Measurements from ENCODE around the gene GALNTL6. TPM values are rescaled to one million over a fixed set of nuclear protein-coding genes. Genes with fewer than 3 reads are reported as not detected.

Gene GALNTL6
- total RNA-seq, 1 experiment from 2014 or later: not detected

GRCh38 chr4:172601195-172601594 lies 788.0 kb downstream of the GALNTL6 start:
- H3K4me3 ChIP-seq (replicated peaks in 1 of 2; ENCODE audit: low read depth in 1 of 2, low read length in 2 of 2): no peak overlapping the region
- no peak overlapping the region for H3K4me2 ChIP-seq (ENCODE audit: low read length)
- TF ChIP-seq YY1 (IDR thresholded peaks at IDR 0.05; ENCODE audit: extremely low read depth, insufficient replicate concordance, low read depth, low read length): no peak
- TF ChIP-seq TCF7L2 (IDR thresholded peaks at IDR 0.05; ENCODE audit: borderline replicate concordance, extremely low read depth, insufficient read depth, insufficient read length): no peak
- no peak for TF ChIP-seq CEBPB (IDR thresholded peaks at IDR 0.05; ENCODE audit: low read depth)
- no peak for TF ChIP-seq EGR1 (IDR thresholded peaks at IDR 0.05; ENCODE audit: low read depth)
- TF ChIP-seq EZH2 (IDR thresholded peaks at IDR 0.05): no peak
- no peaks in the 10 kb centered on the region for H3K27me3 ChIP-seq (ENCODE audit: insufficient read depth, low read length)
- peak overlapping the region; percentile 11 for H2AFZ ChIP-seq (ENCODE audit: low read depth, low read length, poor library complexity, severe bottlenecking)
- no peaks in the 10 kb centered on the region for H3K4me1 ChIP-seq (ENCODE audit: control insufficient read depth in 1 of 2, insufficient read depth in 2 of 2, low read length in 2 of 2)
- intact Hi-C loops (cut with micrococcal nuclease): no loop called here
- H3K9me2 ChIP-seq (ENCODE audit: insufficient read depth): no peaks in the 10 kb centered on the region; the same call in 1 of the 2 replicates
- no peaks in the 10 kb centered on the region for H3K36me3 ChIP-seq (ENCODE audit: control insufficient read depth in 1 of 2, insufficient read depth in 2 of 2, low read length in 2 of 2)
- H3K9me3 ChIP-seq (ENCODE audit: control insufficient read depth in 1 of 2, insufficient read depth in 1 of 2, low read depth in 1 of 2, low read length in 2 of 2): no peaks in the 10 kb centered on the region
- POLR2A ChIA-PET: no interaction called here
- BruUV-seq (replicated peaks): no TSS peak
- H4K20me1 ChIP-seq (ENCODE audit: insufficient read depth): no peaks in the 10 kb centered on the region
- ATAC-seq (no peak), DNase-seq (ENCODE audit: low read depth, low spot score) (no peak)
- no peak overlapping the region for H3K9ac ChIP-seq (ENCODE audit: low read length)
- H3K27ac ChIP-seq (ENCODE audit: low read depth, low read length): no peak overlapping the region
- RAD21 ChIA-PET (ENCODE audit: low non-redundant PET in 1 of 2, low total read pairs in 2 of 2, uncharacterized antibody in 2 of 2, unreplicated experiment in 2 of 2): no interaction called here
- CTCF ChIA-PET: no interaction called here
- no peaks in the 10 kb centered on the region for H3K79me2 ChIP-seq (ENCODE audit: insufficient read depth, low read length)

DNA sequence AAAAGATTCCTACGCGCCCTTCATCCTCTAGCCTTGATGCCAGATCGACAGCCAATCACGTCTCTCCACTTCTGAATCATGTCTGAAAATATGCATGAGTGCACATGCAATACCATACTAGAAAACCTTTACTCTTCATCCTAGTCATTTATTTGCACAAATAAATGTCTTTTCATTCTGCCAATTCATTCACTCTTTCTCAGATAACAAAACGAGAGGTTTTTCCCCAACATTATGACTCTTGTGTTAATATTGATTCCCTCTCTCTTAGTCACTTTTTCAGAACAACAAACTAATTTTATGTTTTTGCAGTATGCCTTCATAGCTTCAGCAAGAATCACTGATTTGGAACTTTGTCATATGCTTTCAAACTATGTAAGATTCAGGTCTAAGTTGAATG lies 806.0 kb downstream of the GALNTL6 start:
- TF ChIP-seq CEBPB (IDR thresholded peaks at IDR 0.05; ENCODE audit: low read depth): no peak
- no peak for TF ChIP-seq YY1 (IDR thresholded peaks at IDR 0.05; ENCODE audit: extremely low read depth, insufficient replicate concordance, low read depth, low read length)
- TF ChIP-seq SP1 (IDR thresholded peaks at IDR 0.05; ENCODE audit: low read depth): no peak
- no peaks in the 10 kb centered on the region for H3K9me2 ChIP-seq (ENCODE audit: insufficient read depth)
- no peaks in the 10 kb centered on the region for H3K36me3 ChIP-seq (ENCODE audit: control insufficient read depth in 1 of 2, insufficient read depth in 2 of 2, low read length in 2 of 2)
- ATAC-seq (no peak), DNase-seq (ENCODE audit: low read depth, low spot score) (no peak)
- no peak overlapping the region for H3K4me3 ChIP-seq (replicated peaks in 1 of 2; ENCODE audit: low read depth in 1 of 2, low read length in 2 of 2)
- no peaks in the 10 kb centered on the region for H3K4me1 ChIP-seq (ENCODE audit: control insufficient read depth in 1 of 2, insufficient read depth in 2 of 2, low read length in 2 of 2)
- H3K4me2 ChIP-seq (ENCODE audit: low read length): no peak overlapping the region
- no peaks in the 10 kb centered on the region for H3K27me3 ChIP-seq (ENCODE audit: insufficient read depth, low read length)
- no peaks in the 10 kb centered on the region for H3K79me2 ChIP-seq (ENCODE audit: insufficient read depth, low read length)
- BruUV-seq (replicated peaks): no TSS peak
- no peaks in the 10 kb centered on the region for H3K9me3 ChIP-seq (ENCODE audit: control insufficient read depth in 1 of 2, insufficient read depth in 1 of 2, low read depth in 1 of 2, low read length in 2 of 2)
- H3K27ac ChIP-seq (ENCODE audit: low read depth, low read length): no peak overlapping the region
- H4K20me1 ChIP-seq (ENCODE audit: insufficient read depth): no peaks in the 10 kb centered on the region
- CTCF ChIA-PET: no interaction called here
- no peak overlapping the region for H3K9ac ChIP-seq (ENCODE audit: low read length)
- no peak overlapping the region for H2AFZ ChIP-seq (ENCODE audit: low read depth, low read length, poor library complexity, severe bottlenecking)
- RAD21 ChIA-PET (ENCODE audit: low non-redundant PET in 1 of 2, low total read pairs in 2 of 2, uncharacterized antibody in 2 of 2, unreplicated experiment in 2 of 2): no interaction called here
- intact Hi-C loops (cut with micrococcal nuclease): no loop called here
- POLR2A ChIA-PET: no interaction called here
